B cell (primary cell): ENCODE results near the gene PGS1. TPM values are rescaled to one million over a fixed set of nuclear protein-coding genes. Genes with fewer than 3 reads are reported as not detected.

ENCODE experiments used
- ATAC-seq: fragments of 200-7000 bp; cut with Tn5 transposase; one replicate; pipeline ENCODE4 v1.10.0; 2021; ENCODE audit warnings: low read depth, mild to moderate bottlenecking, moderate number of reproducible peaks, moderate library complexity
- CTCF ChIA-PET: fragments of 350-600 bp; sonication (Branson Sonifier 250); formaldehyde crosslinking; loops from one replicate; lab custom pipeline; 2021; ENCODE audit warnings: antibody characterized with exemption, inconsistent platforms; lab: Charles Lee
- POLR2A ChIA-PET: fragments of 350-600 bp; sonication (Branson Sonifier 250); formaldehyde crosslinking; loops from one replicate; lab custom pipeline; 2021; ENCODE audit warnings: antibody characterized with exemption; lab: Charles Lee
- DNase-seq: peaks from one replicate; pipeline ENCODE4 v3.0.0; 2013
- H2AFZ ChIP-seq: 2 replicates; pipeline ENCODE4 v1.6.1; 2012; ENCODE audit warnings: mild to moderate bottlenecking, low read depth, low read length; ENCODE audit not compliant: insufficient read depth, poor library complexity, severe bottlenecking
- H3K27ac ChIP-seq, 2 donors: 1 replicate in 1 of 2; 2 replicates in 1 of 2; pipeline ENCODE4 v1.5.1; 2012 to 2013; ENCODE audit warnings: low read length in 2 of 2, mild to moderate bottlenecking in 2 of 2, moderate library complexity in 1 of 2
- H3K27me3 ChIP-seq, 4 experiments: fragments of 200-600 bp in 1 of 4; sonication (generic) in 1 of 4; replicated peaks in 1 of 4; 1 replicate in 2 of 4; 2 replicates in 2 of 4; pipeline versions ENCODE4 v1.6.1 to v1.7.0; 2013 to 2016; ENCODE audit warnings: low read length in 3 of 4, mild to moderate bottlenecking in 2 of 4, mixed read lengths in 1 of 4, moderate library complexity in 1 of 4; ENCODE audit not compliant: insufficient read depth in 4 of 4, control insufficient read depth in 3 of 4; ENCODE audit errors: control extremely low read depth in 1 of 4
- H3K36me3 ChIP-seq, 2 experiments: replicated peaks in 1 of 2; 1 replicate in 1 of 2; 2 replicates in 1 of 2; pipeline versions ENCODE4 v1.6.1 to v1.7.1; 2013; ENCODE audit warnings: low read length in 1 of 2; ENCODE audit not compliant: insufficient read depth in 2 of 2, control insufficient read depth in 1 of 2; ENCODE audit errors: control extremely low read depth in 1 of 2, extremely low read depth in 1 of 2
- H3K4me1 ChIP-seq, 2 donors: fragments of 200-600 bp in 1 of 2; sonication (generic) in 1 of 2; 1 replicate in 1 of 2; 2 replicates in 1 of 2; pipeline versions ENCODE4 v1.5.1 to v1.6.1; 2013 to 2017; ENCODE audit warnings: low read length in 2 of 2; ENCODE audit not compliant: control insufficient read depth in 2 of 2, insufficient read depth in 2 of 2
- H3K4me2 ChIP-seq: replicated peaks from 2 replicates; pipeline ENCODE3; 2012; ENCODE audit warnings: mild to moderate bottlenecking, low read depth, low read length; ENCODE audit not compliant: poor library complexity, severe bottlenecking
- H3K4me3 ChIP-seq, 5 experiments: fragments of 200-600 bp in 1 of 5; sonication (generic) in 1 of 5; 1 replicate in 3 of 5; 2 replicates in 2 of 5; pipeline versions ENCODE4 v1.5.1 to v1.7.0; 2011 to 2016; ENCODE audit warnings: low read length in 4 of 5, mild to moderate bottlenecking in 4 of 5, low read depth in 2 of 5, control low read depth in 1 of 5, moderate library complexity in 1 of 5; ENCODE audit not compliant: insufficient read depth in 1 of 5; ENCODE audit errors: control extremely low read depth in 1 of 5, extremely low read depth in 1 of 5
- H3K79me2 ChIP-seq: fragments of 200-600 bp; sonication (generic); one replicate; pipeline ENCODE4 v1.6.0; 2016; ENCODE audit warnings: low read length; ENCODE audit not compliant: control insufficient read depth, insufficient read depth
- H3K9ac ChIP-seq: fragments of 200-600 bp; sonication (generic); 2 replicates; pipeline ENCODE4 v1.6.1; 2017; ENCODE audit warnings: mild to moderate bottlenecking, low read length, moderate library complexity
- H3K9me3 ChIP-seq, 3 donors: one replicate each; pipeline versions ENCODE4 v1.6.1 to v1.7.1; 2013; ENCODE audit warnings: low read length in 2 of 3; ENCODE audit not compliant: control insufficient read depth in 2 of 3, insufficient read depth in 1 of 3; ENCODE audit errors: control extremely low read depth in 1 of 3
- H4K20me1 ChIP-seq: 2 replicates; pipeline ENCODE4 v1.6.0; 2012; ENCODE audit warnings: mild to moderate bottlenecking, low read length; ENCODE audit not compliant: insufficient read depth, control insufficient read depth, poor library complexity, severe bottlenecking
- H3K27ac Mint-ChIP-seq: one replicate; pipeline ENCODE4 v1.8.0; 2021; ENCODE audit warnings: mixed read lengths
- H3K27me3 Mint-ChIP-seq: one replicate; pipeline ENCODE4 v1.8.0; 2021; ENCODE audit warnings: mixed read lengths
- H3K4me1 Mint-ChIP-seq: one replicate; pipeline ENCODE4 v1.8.0; 2021; ENCODE audit warnings: mixed read lengths
- H3K4me3 Mint-ChIP-seq: one replicate; pipeline ENCODE4 v1.8.0; 2021; ENCODE audit warnings: mixed read lengths
- H3K9me3 Mint-ChIP-seq: one replicate; pipeline ENCODE4 v1.8.0; 2022; ENCODE audit warnings: mixed read lengths; ENCODE audit not compliant: insufficient read depth
- CTCF ChIP-seq: fragments of 200-600 bp; IDR thresholded peaks from one replicate; pipeline ENCODE4 v1.8.0; 2022; ENCODE audit warnings: antibody characterized with exemption, mild to moderate bottlenecking
- EZH2 ChIP-seq: IDR thresholded peaks from 2 replicates; pipeline ENCODE4 v1.6.1; 2012; ENCODE audit warnings: borderline replicate concordance, low read depth, mild to moderate bottlenecking, moderate library complexity, low read length; ENCODE audit not compliant: insufficient read depth, poor library complexity, severe bottlenecking
- WGBS: methylation state at CpG from one replicate; pipeline ENCODE4 v1.1.5; 2013; ENCODE audit warnings: missing lambda C conversion rate; ENCODE audit not compliant: insufficient coverage; 5-methylcytosine and 5-hydroxymethylcytosine counted together
- intact Hi-C: fragments of 100-400 bp; cut with micrococcal nuclease; formaldehyde crosslinking; loops from one replicate; pipeline ENCODE4 v1.10.0; 2022
- polyA plus RNA-seq: library from polyadenylated mRNA; depleted of rRNA; stranded (reverse); fragments of >200 nt; gene quantifications from 2 replicates; pipeline ENCODE4 v1.2.3, GENCODE V29; 2012
- total RNA-seq, 2 donors: library from RNA; stranded (reverse); fragments of 120-200 nt in 1 of 2; gene quantifications; 1 replicate in 1 of 2; 2 replicates in 1 of 2; pipeline versions ENCODE4 v1.2.3 to v1.2.4, GENCODE V29; 2013 to 2022

Gene PGS1
- total and polyA plus RNA-seq, 2 donors (not counting 1 experiment from before 2014, with no cell fraction given) = 85.1 to 88.3 TPM

DNA sequence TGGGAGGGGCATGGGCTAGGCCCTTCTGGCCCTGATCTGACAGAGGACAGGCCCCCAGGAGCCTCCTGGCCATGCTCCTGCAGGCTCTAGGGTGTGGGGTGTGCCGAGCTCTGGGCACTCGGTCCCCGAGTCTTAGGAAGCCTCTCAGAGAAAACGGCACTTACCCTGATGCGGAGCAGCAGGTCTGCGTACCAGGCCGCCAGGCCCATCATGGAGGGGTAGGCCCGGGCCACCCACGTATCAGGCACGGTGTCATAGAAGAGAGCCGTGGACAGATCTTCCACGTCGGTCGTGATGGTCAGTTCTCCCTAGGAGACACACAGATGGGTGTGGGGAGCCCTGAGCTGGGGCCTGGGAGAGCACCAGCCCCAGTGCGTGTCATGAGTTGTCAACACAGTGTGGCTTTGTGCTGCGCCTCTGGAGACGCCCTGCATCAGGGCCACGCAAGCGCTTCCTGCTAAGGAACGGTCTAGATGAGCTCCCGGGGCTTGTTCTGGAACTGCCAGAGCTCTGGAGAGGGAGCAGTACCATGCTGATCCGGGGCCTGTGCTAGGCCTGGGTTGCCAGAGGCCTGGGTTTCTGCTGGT is 47.9 kb downstream of the PGS1 start:
- no peaks in the 10 kb centered on the region for H3K27me3 Mint-ChIP-seq
- no peaks in the 10 kb centered on the region for H3K27me3 ChIP-seq
- CTCF ChIA-PET = interaction anchor here (1.3 kb wide), 1 partner anchor 19 kb away, joined by 3 read pairs; no protein-coding TSS in a partner anchor
- DNase-seq = no peak
- peaks cover 1% of the 10 kb centered on the region for H3K4me1 Mint-ChIP-seq
- intact Hi-C loops = loop anchor here (10.0 kb wide), 1 partner anchor 312 kb away; no protein-coding TSS in a partner anchor
- no peak overlapping the region for H3K9ac ChIP-seq
- TF ChIP-seq EZH2 = no peak
- no peak for TF ChIP-seq CTCF
- no peaks in the 10 kb centered on the region for H3K9me3 Mint-ChIP-seq
- H3K4me2 ChIP-seq = no peak overlapping the region
- H3K4me3 ChIP-seq = no peak overlapping the region
- H4K20me1 ChIP-seq = peaks cover 26% of the 10 kb centered on the region
- H3K4me1 ChIP-seq = no peaks in the 10 kb centered on the region
- ATAC-seq = no peak
- H3K9me3 ChIP-seq = no peaks in the 10 kb centered on the region
- 99% methylated on average over 22 of the region's 22 CpGs for WGBS
- no peak overlapping the region for H3K27ac ChIP-seq
- no peak overlapping the region for H2AFZ ChIP-seq
- H3K27ac Mint-ChIP-seq = no peak overlapping the region
- H3K4me3 Mint-ChIP-seq = no peak overlapping the region
- peaks cover 0 to 55% of the 10 kb centered on the region in 2 experiments for H3K36me3 ChIP-seq
- POLR2A ChIA-PET = no interaction called here
- H3K79me2 ChIP-seq = peaks cover 10% of the 10 kb centered on the region

- WGBS = 95% methylated on average over 11 of the region's 11 CpGs
- POLR2A ChIA-PET = no interaction called here
- Mint-ChIP-seq H3K4me3 (no peak overlapping the region), H3K27me3 (no peaks in the 10 kb centered on the region), H3K27ac (no peak overlapping the region), H3K4me1 (peaks cover under 1% of the 10 kb centered on the region), H3K9me3 (no peaks in the 10 kb centered on the region)
- no peak for ATAC-seq
- CTCF ChIA-PET = interaction anchor here (1.3 kb wide), 1 partner anchor 18 kb away, joined by 3 read pairs; no protein-coding TSS in a partner anchor
- TF ChIP-seq EZH2 (no peak), CTCF (no peak)
- Histone ChIP-seq H3K4me2 (no peak overlapping the region), H4K20me1 (peaks cover 19% of the 10 kb centered on the region), H3K27ac (no peak overlapping the region), H3K4me3 (no peak overlapping the region), H3K4me1 (no peaks in the 10 kb centered on the region), H3K9me3 (no peaks in the 10 kb centered on the region), H3K36me3 (peaks cover 0 to 47% of the 10 kb centered on the region in 2 experiments), H3K27me3 (no peaks in the 10 kb centered on the region), H2AFZ (no peak overlapping the region), H3K9ac (no peak overlapping the region), H3K79me2 (peaks cover 6% of the 10 kb centered on the region)
- intact Hi-C loops = loop anchor here (10.0 kb wide), 1 partner anchor 312 kb away; no protein-coding TSS in a partner anchor
- no peak for DNase-seq
Measured at GRCh38 chr17:78427140-78427539, 48.7 kb downstream of the PGS1 start.
